ENCODE measurements around the gene NCBP1.

The NCBP1 gene

DNA sequence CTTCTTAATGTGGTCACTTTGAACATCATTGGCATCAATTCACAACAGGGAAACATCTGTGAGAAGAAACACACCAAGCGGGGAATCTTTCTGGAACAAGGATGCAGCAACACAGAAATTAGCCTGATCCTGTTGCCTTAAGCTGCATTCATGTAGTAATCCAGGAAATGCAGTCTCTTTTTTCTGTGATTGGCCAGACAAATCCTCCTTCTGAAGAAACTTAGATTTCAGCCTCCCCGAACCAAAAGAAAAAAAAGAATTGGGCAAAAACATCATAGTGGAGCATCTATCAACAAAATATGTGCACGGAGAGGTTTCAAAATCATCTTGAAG is 70.7 kb downstream of the NCBP1 start:
- H3K4me3 ChIP-seq (replicated peaks; ENCODE audit: low read depth, low read length): no peak overlapping the region

DNA sequence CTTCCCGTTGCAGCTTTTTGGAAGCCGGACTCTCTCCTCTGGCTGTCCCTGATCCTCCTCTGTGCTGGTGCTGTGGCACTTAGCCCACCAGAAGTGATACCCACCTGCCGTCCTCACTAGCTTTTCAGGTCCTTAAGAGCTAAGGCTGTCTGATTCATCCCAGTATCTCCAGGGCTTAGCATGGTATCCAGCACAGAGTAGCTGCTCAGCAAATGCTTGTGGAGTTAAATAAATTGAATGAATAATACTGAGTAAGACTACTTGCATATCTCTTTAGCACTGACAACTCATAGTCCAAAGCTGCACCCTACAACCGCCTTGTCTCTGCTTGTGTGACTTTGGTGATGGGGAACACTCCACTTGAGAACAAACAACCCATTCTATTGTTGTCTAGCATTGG is 71.2 kb downstream of the NCBP1 start:
- no peak for DNase-seq (ENCODE audit: low read depth)
- H3K4me3 ChIP-seq (replicated peaks; ENCODE audit: low read depth, low read length): no peak overlapping the region
- TF ChIP-seq, protein P1, sequence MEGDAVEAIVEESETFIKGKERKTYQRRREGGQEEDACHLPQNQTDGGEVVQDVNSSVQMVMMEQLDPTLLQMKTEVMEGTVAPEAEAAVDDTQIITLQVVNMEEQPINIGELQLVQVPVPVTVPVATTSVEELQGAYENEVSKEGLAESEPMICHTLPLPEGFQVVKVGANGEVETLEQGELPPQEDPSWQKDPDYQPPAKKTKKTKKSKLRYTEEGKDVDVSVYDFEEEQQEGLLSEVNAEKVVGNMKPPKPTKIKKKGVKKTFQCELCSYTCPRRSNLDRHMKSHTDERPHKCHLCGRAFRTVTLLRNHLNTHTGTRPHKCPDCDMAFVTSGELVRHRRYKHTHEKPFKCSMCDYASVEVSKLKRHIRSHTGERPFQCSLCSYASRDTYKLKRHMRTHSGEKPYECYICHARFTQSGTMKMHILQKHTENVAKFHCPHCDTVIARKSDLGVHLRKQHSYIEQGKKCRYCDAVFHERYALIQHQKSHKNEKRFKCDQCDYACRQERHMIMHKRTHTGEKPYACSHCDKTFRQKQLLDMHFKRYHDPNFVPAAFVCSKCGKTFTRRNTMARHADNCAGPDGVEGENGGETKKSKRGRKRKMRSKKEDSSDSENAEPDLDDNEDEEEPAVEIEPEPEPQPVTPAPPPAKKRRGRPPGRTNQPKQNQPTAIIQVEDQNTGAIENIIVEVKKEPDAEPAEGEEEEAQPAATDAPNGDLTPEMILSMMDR (IDR thresholded peaks at IDR 0.05; ENCODE audit: low read length, missing control alignments): no peak

More for the DNA sequence above, 70.7 kb downstream of the NCBP1 start:
- no peak for DNase-seq (ENCODE audit: low read depth)
- TF ChIP-seq, protein P1 (IDR thresholded peaks at IDR 0.05; ENCODE audit: low read length, missing control alignments): no peak

GRCh38 chr9:97705354-97705950 is 71.8 kb downstream of the NCBP1 start:
- peak; percentile 24 for DNase-seq (ENCODE audit: low read depth)
- no peak overlapping the region for H3K4me3 ChIP-seq (replicated peaks; ENCODE audit: low read depth, low read length)
- TF ChIP-seq, protein P1 (IDR thresholded peaks at IDR 0.05; ENCODE audit: low read length, missing control alignments): no peak

DNA sequence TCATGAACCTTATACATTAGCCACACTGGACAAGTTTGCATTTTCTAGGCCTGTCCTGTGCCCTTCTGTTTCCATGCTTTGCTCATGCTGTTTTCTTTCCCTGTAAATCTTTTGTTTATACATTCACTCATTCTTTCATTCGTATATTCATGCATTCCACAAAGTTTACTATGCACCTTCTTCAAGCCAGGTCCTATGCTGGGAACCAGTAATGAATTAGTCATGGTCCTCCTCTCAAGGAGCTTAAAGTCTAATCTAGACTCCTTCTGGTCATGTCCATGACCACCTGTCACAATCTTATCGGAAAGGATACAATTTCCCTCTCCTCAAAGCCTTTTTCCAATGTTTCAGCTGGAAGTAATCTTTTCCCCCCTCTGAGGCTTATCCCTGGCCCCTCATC is 72.6 kb downstream of the NCBP1 start:
- DNase-seq (ENCODE audit: low read depth): no peak
- no peak overlapping the region for H3K4me3 ChIP-seq (replicated peaks; ENCODE audit: low read depth, low read length)
- TF ChIP-seq, protein P1 (IDR thresholded peaks at IDR 0.05; ENCODE audit: low read length, missing control alignments): no peak

- H3K4me3 ChIP-seq (replicated peaks; ENCODE audit: low read depth, low read length): no peak overlapping the region
- DNase-seq (ENCODE audit: low read depth): peak; percentile 82
- TF ChIP-seq, protein P1 (IDR thresholded peaks at IDR 0.05; ENCODE audit: low read length, missing control alignments): peak; percentile 77
Observed at GRCh38 chr9:97710356-97711222, 77.0 kb downstream of the NCBP1 start.

GRCh38 chr9:97711223-97711626 is 77.6 kb downstream of the NCBP1 start:
- TF ChIP-seq, protein P1 (IDR thresholded peaks at IDR 0.05; ENCODE audit: low read length, missing control alignments): no peak
- H3K4me3 ChIP-seq (replicated peaks; ENCODE audit: low read depth, low read length): no peak overlapping the region
- no peak for DNase-seq (ENCODE audit: low read depth)
